ENCODE results near the gene LY6G6C. TPM values are rescaled to one million over a fixed set of nuclear protein-coding genes. Genes with fewer than 3 reads are reported as not detected.

The LY6G6C gene
- total RNA-seq, 2 experiments from 2014 or later, result not detected

DNA sequence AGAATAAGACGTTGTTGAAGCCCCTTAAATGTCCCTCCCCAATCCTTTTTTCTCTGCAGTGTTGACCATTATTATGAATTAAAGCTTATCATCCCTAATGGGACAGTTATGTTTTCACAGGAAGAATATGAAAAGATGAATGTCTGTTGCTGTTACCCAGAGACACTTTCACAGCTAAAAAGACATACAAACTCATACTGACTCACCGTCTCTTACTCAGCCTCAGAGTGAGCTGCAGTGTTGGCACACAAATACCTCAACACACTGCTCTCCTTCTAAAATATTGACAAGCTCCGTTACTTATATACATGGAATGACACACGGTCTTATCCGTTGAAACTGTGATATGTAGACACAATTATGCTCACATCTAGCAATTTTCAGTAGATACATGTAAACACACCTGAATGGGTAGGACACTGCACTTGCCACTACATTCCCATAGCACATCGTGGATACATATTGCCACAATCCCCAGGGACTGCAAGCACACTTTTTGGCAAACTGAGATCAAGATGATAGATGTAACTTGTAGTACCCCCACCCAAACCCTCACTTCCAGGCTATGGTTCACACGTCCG is 31.3 kb upstream of the LY6G6C start:
- Mint-ChIP-seq H3K27ac (no peak overlapping the region), H3K4me1 (no peaks in the 10 kb centered on the region), H3K4me3 (no peak overlapping the region), H3K36me3 (peaks cover 13% of the 10 kb centered on the region), H3K9me3 (no peaks in the 10 kb centered on the region), H3K27me3 (no peaks in the 10 kb centered on the region)
- no peak for DNase-seq

DNA sequence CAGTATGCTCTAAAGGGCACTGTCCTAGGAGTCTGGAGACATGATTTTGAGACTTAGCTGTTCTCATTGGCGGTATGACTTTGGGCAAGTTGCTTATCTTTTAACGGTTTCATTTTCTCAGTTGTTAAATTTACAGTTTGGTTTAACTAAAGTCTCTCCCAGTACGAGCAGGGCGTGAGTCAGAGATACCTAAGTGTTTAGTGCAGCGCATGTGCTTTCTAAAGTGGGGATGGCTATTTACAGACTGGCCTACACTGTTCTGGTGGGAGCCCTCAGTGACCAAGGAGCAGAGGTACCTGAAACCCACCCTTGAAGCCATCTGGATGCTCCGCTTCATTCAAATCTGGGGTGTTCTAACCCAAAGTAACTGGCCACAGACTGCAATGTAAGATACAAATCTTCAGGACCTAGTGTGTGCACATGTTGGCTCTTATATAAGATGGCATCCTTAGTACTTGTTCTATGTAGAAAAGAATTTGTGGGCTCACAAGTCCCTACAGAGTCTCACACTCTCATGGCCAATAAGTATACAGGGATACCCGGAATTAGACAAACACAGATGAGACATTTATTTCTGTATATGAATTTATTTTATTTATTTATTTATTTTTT is 29.0 kb upstream of the LY6G6C start:
- Mint-ChIP-seq H3K27ac (no peak overlapping the region), H3K4me1 (no peaks in the 10 kb centered on the region), H3K4me3 (no peak overlapping the region), H3K9me3 (no peaks in the 10 kb centered on the region), H3K36me3 (peaks cover 24% of the 10 kb centered on the region), H3K27me3 (no peaks in the 10 kb centered on the region)
- no peak for DNase-seq

DNA sequence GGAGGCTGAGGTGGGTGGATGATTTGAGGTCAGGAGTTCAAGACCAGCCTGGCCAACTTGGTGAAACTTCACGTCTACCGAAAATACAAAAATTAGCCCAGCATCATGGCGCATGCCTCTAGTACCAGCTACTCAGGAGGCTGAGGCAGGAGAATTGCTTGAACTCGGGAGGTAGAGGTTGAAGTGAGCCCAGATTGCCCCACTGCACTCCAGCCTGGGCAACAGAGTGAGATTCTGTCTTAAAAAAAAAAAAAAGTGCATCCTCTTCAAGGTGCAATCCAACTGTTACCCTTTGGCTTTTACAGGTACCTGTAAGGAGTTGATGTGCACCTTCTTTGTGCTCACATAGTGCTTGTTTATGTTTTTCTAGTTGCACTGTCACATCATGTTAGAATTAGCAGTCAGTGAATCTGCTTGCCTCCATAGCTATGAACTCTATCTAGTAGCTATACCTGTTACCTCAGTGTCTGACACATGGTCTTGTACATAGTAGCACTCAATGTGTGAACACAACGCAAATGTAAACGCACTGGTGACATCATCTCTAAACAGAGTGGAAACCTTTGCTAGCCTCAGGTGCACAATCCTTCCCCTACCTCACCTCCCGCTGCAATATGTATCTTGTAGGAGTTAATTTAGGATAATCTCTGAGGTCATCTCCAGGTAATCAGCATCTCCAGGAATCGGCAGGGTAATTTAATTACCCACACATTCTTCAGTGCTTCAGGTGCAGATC is 27.9 kb upstream of the LY6G6C start:
- H3K4me1 Mint-ChIP-seq, result peaks cover 2% of the 10 kb centered on the region
- no peaks in the 10 kb centered on the region for H3K27me3 Mint-ChIP-seq
- H3K36me3 Mint-ChIP-seq, result peaks cover 31% of the 10 kb centered on the region
- no peak for DNase-seq
- H3K27ac Mint-ChIP-seq, result no peak overlapping the region
- no peaks in the 10 kb centered on the region for H3K9me3 Mint-ChIP-seq
- no peak overlapping the region for H3K4me3 Mint-ChIP-seq

- Mint-ChIP-seq H3K4me1 (peaks cover 16% of the 10 kb centered on the region), H3K27me3 (no peaks in the 10 kb centered on the region), H3K36me3 (peaks cover 67% of the 10 kb centered on the region), H3K9me3 (no peaks in the 10 kb centered on the region), H3K4me3 (no peak overlapping the region), H3K27ac (no peak overlapping the region)
- DNase-seq, result no peak
These were observed 22.9 kb upstream of the LY6G6C start for GRCh38 chr6:31744422-31744821.

- Mint-ChIP-seq H3K36me3 (peaks cover 59% of the 10 kb centered on the region), H3K27ac (no peak overlapping the region), H3K9me3 (no peaks in the 10 kb centered on the region), H3K27me3 (no peaks in the 10 kb centered on the region), H3K4me3 (no peak overlapping the region), H3K4me1 (peaks cover 31% of the 10 kb centered on the region)
- no peak for DNase-seq
These were observed 21.3 kb upstream of the LY6G6C start for GRCh38 chr6:31742894-31743293.

GRCh38 chr6:31741815-31742214 is 20.3 kb upstream of the LY6G6C start:
- Mint-ChIP-seq H3K27me3 (no peaks in the 10 kb centered on the region), H3K4me1 (peaks cover 41% of the 10 kb centered on the region), H3K36me3 (peaks cover 51% of the 10 kb centered on the region), H3K27ac (peak overlapping the region; percentile 61), H3K9me3 (no peaks in the 10 kb centered on the region), H3K4me3 (peak overlapping the region; percentile 90)
- no peak for DNase-seq

- Mint-ChIP-seq H3K4me3 (peak overlapping the region; percentile 90), H3K36me3 (peaks cover 50% of the 10 kb centered on the region), H3K4me1 (peaks cover 44% of the 10 kb centered on the region), H3K27ac (peak overlapping the region; percentile 89), H3K9me3 (no peaks in the 10 kb centered on the region), H3K27me3 (no peaks in the 10 kb centered on the region)
- peak; percentile 45 for DNase-seq
These were observed 19.1 kb upstream of the LY6G6C start for GRCh38 chr6:31740397-31741223.

- peak; percentile 97 for DNase-seq
- no peaks in the 10 kb centered on the region for H3K27me3 Mint-ChIP-seq
- peak within 1 kb of the TSS; percentile 93 for H3K4me3 Mint-ChIP-seq
- H3K9me3 Mint-ChIP-seq, result no peaks in the 10 kb centered on the region
- H3K4me1 Mint-ChIP-seq, result peaks cover 42% of the 10 kb centered on the region
- peaks cover 51% of the 10 kb centered on the region for H3K36me3 Mint-ChIP-seq
- peak within 1 kb of the TSS; percentile 89 for H3K27ac Mint-ChIP-seq
These were observed 18.3 kb upstream of the LY6G6C start, which contains the start of gene MSH5 for GRCh38 chr6:31739639-31740396. Gene MSH5, plus strand, starts transcription at chr6:31740005. Its CDS starts 462 bp downstream, at chr6:31740467.

- no peaks in the 10 kb centered on the region for H3K27me3 Mint-ChIP-seq
- peaks cover 53% of the 10 kb centered on the region for H3K36me3 Mint-ChIP-seq
- peak overlapping the region; percentile 89 for H3K27ac Mint-ChIP-seq
- H3K4me1 Mint-ChIP-seq, result peaks cover 51% of the 10 kb centered on the region
- peak; percentile 60 for DNase-seq
- H3K9me3 Mint-ChIP-seq, result no peaks in the 10 kb centered on the region
- peak overlapping the region; percentile 93 for H3K4me3 Mint-ChIP-seq
These were observed 16.7 kb upstream of the LY6G6C start for GRCh38 chr6:31737991-31738979.

DNA sequence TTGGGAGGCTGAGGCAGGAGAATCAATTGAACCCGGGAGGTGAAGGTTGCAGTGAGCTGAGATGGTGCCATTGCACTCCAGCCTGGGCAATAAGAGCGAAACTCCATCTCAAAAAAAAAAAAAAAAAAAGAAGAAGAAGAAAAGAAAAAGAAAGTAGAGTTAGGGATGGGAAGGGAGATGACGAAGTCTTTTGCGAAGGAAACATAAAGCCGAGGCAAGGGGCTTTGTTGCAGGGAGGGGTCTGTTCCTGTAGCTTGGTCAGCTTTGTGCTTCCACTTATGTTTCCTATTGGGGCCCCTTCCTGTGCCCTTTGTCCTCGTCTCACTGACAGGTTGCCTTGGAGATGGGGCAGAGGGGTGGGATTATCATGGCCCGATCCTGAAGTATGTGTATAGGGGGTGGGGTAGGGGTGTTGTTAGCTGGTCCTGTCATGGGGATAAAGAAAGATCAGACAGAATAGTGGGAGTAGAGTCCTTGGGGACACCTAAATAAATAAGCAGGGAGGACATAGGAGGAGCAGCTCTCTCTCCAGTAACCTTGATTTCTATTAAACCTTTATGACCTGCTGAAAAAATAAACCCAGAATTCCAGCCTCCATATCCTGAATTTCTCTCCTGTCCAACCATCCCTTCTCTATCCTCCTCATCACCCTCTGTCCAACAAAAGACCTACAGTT is 15.9 kb upstream of the LY6G6C start:
- H3K4me1 Mint-ChIP-seq, result peaks cover 54% of the 10 kb centered on the region
- H3K4me3 Mint-ChIP-seq, result peak overlapping the region; percentile 93
- no peak for DNase-seq
- H3K27ac Mint-ChIP-seq, result peak overlapping the region; percentile 89
- H3K9me3 Mint-ChIP-seq, result no peaks in the 10 kb centered on the region
- H3K27me3 Mint-ChIP-seq, result no peaks in the 10 kb centered on the region
- H3K36me3 Mint-ChIP-seq, result peaks cover 47% of the 10 kb centered on the region

GRCh38 chr6:31736768-31737314 is 15.3 kb upstream of the LY6G6C start:
- H3K4me3 Mint-ChIP-seq, result peak overlapping the region; percentile 93
- no peaks in the 10 kb centered on the region for H3K9me3 Mint-ChIP-seq
- no peaks in the 10 kb centered on the region for H3K27me3 Mint-ChIP-seq
- no peak for DNase-seq
- peaks cover 57% of the 10 kb centered on the region for H3K4me1 Mint-ChIP-seq
- H3K27ac Mint-ChIP-seq, result peak overlapping the region; percentile 89
- peaks cover 45% of the 10 kb centered on the region for H3K36me3 Mint-ChIP-seq

GRCh38 chr6:31736021-31736767 is 14.6 kb upstream of the LY6G6C start, which contains the start of gene CLIC1:
Gene CLIC1, minus strand, starts transcription at chr6:31736530. Its CDS starts 230 bp downstream, at chr6:31736300.
- peaks cover 42% of the 10 kb centered on the region for H3K36me3 Mint-ChIP-seq
- H3K27ac Mint-ChIP-seq, result peak within 1 kb of the TSS; percentile 89
- H3K4me3 Mint-ChIP-seq, result peak within 1 kb of the TSS; percentile 93
- H3K4me1 Mint-ChIP-seq, result peaks cover 53% of the 10 kb centered on the region
- no peaks in the 10 kb centered on the region for H3K27me3 Mint-ChIP-seq
- DNase-seq, result peak; percentile 84
- no peaks in the 10 kb centered on the region for H3K9me3 Mint-ChIP-seq

All from activated naive CD8-positive, alpha-beta T cell treated with anti-CD3 and anti-CD28 coated beads for 36 hours (primary cell).